HL-60 (cell line): ENCODE results near the gene PNPLA7.

Experiments used
- DNase-seq, 2 experiments: peaks; one replicate each; pipeline ENCODE4 v3.0.0-alpha.2; 2010 to 2020; ENCODE audit warnings: low read depth in 1 of 2, low spot score in 1 of 2
- H3K27ac ChIP-seq: fragments of 250-450 bp; sonication (Bioruptor Pico); replicated peaks from 2 replicates; pipeline ENCODE4 v1.5.1; 2020; ENCODE audit warnings: mild to moderate bottlenecking, moderate library complexity
- H3K27me3 ChIP-seq: fragments of 250-450 bp; sonication (Bioruptor Pico); 2 replicates; pipeline ENCODE4 v1.5.1; 2021; ENCODE audit warnings: mild to moderate bottlenecking, moderate library complexity; ENCODE audit not compliant: insufficient read depth, poor library complexity, severe bottlenecking
- H3K4me3 ChIP-seq: replicated peaks from 2 replicates; pipeline ENCODE4 v1.5.1; 2011; ENCODE audit warnings: mild to moderate bottlenecking, control low read depth, low read length; ENCODE audit not compliant: insufficient read depth
- GABPA ChIP-seq: IDR thresholded peaks from 2 replicates; pipeline ENCODE4 v1.6.1; 2012; ENCODE audit warnings: low read depth
- POLR2AphosphoS5 ChIP-seq: IDR thresholded peaks from 2 replicates; pipeline ENCODE4 v1.6.1; 2012; ENCODE audit warnings: low read depth
- SPI1 ChIP-seq: IDR thresholded peaks from 2 replicates; pipeline ENCODE4 v1.6.1; 2012; ENCODE audit warnings: low read depth, mild to moderate bottlenecking, borderline replicate concordance
- TF ChIP-seq, protein P1 (sequence below): IDR thresholded peaks from 2 replicates; pipeline ENCODE4 v1.6.1; 2012; ENCODE audit warnings: low read depth; ENCODE audit not compliant: insufficient replicate concordance
- TF ChIP-seq, protein P2 (sequence below): IDR thresholded peaks from one replicate; pipeline ENCODE4 v1.5.1; 2011; ENCODE audit warnings: low read length, control low read depth, inconsistent platforms; ENCODE audit not compliant: insufficient read depth

The PNPLA7 gene

DNA sequence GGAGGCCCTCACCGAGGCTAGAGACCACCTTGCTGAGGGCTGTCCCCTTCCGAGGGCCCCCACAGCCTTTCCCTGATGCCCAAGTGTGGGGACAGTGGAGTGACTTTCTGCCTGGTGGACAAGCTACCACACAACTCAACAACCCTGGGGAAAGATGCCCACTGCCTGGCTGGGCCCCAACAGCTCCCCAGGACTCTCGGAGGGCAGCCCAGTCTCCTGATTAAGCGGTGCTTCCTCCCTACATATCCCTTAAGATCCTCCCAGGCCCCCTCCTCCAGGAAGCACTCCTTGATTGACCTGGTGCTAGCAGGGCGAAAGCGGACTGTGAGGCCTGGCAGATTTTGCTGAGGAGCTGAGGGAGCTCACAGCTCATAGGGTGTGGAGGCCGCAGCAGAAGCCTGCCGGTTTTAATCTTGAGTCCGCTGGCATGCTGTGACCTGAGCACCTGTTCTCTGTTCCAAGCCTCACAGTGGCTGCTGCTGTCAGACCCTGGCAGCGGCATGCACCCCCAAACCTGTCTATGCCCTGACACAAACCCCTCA is 93.3 kb downstream of the PNPLA7 start:
- H3K4me3 ChIP-seq, result no peak overlapping the region
- H3K27ac ChIP-seq, result no peak overlapping the region
- H3K27me3 ChIP-seq, result no peaks in the 10 kb centered on the region
- no peak for TF ChIP-seq POLR2AphosphoS5
- TF ChIP-seq GABPA, result no peak
- TF ChIP-seq, protein P1, sequence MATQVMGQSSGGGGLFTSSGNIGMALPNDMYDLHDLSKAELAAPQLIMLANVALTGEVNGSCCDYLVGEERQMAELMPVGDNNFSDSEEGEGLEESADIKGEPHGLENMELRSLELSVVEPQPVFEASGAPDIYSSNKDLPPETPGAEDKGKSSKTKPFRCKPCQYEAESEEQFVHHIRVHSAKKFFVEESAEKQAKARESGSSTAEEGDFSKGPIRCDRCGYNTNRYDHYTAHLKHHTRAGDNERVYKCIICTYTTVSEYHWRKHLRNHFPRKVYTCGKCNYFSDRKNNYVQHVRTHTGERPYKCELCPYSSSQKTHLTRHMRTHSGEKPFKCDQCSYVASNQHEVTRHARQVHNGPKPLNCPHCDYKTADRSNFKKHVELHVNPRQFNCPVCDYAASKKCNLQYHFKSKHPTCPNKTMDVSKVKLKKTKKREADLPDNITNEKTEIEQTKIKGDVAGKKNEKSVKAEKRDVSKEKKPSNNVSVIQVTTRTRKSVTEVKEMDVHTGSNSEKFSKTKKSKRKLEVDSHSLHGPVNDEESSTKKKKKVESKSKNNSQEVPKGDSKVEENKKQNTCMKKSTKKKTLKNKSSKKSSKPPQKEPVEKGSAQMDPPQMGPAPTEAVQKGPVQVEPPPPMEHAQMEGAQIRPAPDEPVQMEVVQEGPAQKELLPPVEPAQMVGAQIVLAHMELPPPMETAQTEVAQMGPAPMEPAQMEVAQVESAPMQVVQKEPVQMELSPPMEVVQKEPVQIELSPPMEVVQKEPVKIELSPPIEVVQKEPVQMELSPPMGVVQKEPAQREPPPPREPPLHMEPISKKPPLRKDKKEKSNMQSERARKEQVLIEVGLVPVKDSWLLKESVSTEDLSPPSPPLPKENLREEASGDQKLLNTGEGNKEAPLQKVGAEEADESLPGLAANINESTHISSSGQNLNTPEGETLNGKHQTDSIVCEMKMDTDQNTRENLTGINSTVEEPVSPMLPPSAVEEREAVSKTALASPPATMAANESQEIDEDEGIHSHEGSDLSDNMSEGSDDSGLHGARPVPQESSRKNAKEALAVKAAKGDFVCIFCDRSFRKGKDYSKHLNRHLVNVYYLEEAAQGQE, result no peak
- TF ChIP-seq SPI1, result no peak
- TF ChIP-seq, protein P2, sequence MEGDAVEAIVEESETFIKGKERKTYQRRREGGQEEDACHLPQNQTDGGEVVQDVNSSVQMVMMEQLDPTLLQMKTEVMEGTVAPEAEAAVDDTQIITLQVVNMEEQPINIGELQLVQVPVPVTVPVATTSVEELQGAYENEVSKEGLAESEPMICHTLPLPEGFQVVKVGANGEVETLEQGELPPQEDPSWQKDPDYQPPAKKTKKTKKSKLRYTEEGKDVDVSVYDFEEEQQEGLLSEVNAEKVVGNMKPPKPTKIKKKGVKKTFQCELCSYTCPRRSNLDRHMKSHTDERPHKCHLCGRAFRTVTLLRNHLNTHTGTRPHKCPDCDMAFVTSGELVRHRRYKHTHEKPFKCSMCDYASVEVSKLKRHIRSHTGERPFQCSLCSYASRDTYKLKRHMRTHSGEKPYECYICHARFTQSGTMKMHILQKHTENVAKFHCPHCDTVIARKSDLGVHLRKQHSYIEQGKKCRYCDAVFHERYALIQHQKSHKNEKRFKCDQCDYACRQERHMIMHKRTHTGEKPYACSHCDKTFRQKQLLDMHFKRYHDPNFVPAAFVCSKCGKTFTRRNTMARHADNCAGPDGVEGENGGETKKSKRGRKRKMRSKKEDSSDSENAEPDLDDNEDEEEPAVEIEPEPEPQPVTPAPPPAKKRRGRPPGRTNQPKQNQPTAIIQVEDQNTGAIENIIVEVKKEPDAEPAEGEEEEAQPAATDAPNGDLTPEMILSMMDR, result no peak
- no peak for DNase-seq

DNA sequence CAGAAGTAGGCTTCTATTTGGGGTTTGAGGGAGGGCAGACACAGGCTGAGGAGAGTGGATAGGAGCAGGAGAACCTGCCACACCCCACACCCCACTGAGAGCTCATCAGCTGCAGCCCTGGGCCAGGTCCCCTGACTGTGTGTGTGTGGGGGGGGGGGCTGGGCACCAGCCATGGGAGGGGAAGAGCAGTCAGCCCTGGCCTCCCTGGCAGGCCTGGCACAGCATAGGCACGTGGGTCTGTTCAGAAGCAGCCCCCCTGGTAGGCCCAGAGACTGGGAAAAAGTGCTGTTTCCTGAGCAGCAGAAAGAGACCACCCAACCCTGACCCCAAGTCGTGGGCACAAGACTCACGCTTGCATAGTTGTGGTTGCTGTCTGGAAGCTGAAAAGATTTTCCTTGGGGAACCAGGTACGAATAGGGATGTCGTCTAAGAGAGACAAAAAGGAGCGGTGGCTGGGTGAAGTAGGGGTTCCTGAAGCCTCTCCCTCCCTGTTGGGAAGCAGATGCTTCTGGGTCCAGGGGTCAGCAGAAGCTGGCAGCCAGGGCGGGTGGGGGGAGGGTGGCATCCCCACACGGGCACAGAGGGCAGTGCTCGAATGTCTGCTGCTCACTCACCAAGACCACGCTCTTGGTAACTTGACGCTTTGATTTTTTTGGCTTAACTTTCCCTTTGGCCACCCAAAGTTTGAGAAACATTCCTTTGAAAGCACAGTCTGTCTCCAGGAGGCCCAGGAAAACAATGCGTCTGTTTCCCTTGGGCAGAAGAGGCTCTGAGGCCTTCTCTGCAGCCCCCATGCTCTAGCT is 93.9 kb downstream of the PNPLA7 start:
- no peak for DNase-seq
- no peak overlapping the region for H3K4me3 ChIP-seq
- H3K27ac ChIP-seq, result no peak overlapping the region
- TF ChIP-seq SPI1 (no peak), GABPA (no peak), POLR2AphosphoS5 (no peak)
- TF ChIP-seq, protein P2, result no peak
- TF ChIP-seq, protein P1, result no peak
- H3K27me3 ChIP-seq, result no peaks in the 10 kb centered on the region

DNA sequence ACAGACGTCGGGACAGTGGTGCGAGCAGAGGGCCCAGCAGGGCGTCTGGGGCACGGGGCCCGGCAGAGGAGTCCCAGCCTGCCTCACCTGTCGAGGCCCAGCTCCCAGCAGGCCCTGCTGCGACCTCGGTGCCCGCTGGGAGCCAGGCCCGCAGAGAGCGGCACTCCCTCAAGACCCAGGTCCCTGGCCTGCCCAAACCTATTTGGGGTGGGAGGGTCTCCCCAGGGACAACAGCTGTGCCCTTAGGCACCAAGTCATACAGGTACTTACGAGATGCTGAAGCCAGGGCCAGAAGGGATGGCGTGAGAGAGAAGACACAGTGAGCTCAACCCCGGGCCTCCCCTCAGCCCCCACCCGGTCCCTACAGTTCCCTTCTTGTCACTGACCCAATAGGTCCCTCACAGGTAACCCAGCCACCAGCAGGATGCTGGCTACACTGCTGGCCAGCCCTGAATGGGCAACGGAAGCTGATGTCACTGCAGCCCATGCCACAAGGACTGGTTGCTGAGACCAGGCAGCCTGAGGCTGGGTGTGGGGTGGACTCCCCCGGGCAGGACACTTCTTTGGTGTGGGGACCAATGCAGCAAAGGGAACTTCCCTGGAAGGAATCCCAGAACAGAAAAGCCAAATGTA is 94.7 kb downstream of the PNPLA7 start:
- Histone ChIP-seq H3K27me3 (no peaks in the 10 kb centered on the region), H3K27ac (no peak overlapping the region)

More for the DNA sequence above, 94.7 kb downstream of the PNPLA7 start:
- no peak for TF ChIP-seq GABPA
- TF ChIP-seq, protein P1, result no peak
- no peak for TF ChIP-seq SPI1
- TF ChIP-seq, protein P2, result no peak
- no peak for TF ChIP-seq POLR2AphosphoS5
- DNase-seq, result no peak
- no peak overlapping the region for H3K4me3 ChIP-seq
